ENCODE data around the gene KIFC1.

DNA sequence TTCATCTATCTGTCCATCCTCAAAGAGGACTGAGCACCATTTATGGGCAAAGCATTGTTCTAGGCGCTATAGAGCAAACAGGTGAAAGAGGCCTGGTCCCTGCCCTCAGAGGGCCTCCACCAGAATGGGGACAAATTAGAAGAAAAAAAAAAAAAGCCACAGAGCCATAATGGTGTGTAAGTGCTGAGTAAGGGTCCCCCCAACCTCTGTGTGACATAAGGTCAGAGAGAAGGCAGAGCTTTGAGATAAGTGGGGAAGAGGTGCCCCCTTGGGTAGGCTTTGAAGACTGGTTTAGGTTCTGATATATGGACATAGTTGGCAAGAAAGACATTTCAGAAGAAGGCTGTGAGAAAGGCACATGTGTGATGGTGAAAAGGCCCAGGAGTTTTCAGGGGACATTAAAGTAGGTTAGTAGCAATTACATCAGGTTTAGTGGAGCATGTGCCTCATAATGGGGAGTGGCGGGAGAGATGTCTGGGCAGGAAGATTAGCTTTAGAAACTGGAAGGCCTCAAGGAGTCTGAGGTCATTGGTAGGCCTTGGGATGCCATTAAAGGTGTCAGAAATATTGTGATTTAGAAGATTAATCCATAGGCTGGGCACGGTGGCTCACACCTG is 47.5 kb downstream of the KIFC1 start:
- TF ChIP-seq, protein P1, sequence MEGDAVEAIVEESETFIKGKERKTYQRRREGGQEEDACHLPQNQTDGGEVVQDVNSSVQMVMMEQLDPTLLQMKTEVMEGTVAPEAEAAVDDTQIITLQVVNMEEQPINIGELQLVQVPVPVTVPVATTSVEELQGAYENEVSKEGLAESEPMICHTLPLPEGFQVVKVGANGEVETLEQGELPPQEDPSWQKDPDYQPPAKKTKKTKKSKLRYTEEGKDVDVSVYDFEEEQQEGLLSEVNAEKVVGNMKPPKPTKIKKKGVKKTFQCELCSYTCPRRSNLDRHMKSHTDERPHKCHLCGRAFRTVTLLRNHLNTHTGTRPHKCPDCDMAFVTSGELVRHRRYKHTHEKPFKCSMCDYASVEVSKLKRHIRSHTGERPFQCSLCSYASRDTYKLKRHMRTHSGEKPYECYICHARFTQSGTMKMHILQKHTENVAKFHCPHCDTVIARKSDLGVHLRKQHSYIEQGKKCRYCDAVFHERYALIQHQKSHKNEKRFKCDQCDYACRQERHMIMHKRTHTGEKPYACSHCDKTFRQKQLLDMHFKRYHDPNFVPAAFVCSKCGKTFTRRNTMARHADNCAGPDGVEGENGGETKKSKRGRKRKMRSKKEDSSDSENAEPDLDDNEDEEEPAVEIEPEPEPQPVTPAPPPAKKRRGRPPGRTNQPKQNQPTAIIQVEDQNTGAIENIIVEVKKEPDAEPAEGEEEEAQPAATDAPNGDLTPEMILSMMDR (IDR thresholded peaks at IDR 0.05; ENCODE audit: low read depth, low read length) = no peak
- no peak for TF ChIP-seq POLR2A (IDR thresholded peaks at IDR 0.05; ENCODE audit: extremely low read depth, insufficient read length)
- TF ChIP-seq, protein P2, sequence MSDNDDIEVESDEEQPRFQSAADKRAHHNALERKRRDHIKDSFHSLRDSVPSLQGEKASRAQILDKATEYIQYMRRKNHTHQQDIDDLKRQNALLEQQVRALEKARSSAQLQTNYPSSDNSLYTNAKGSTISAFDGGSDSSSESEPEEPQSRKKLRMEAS (IDR thresholded peaks at IDR 0.05; ENCODE audit: low read depth, low read length) = no peak
- TF ChIP-seq MYC (IDR thresholded peaks at IDR 0.05; ENCODE audit: low read depth, low read length) = no peak
